Measurements from ENCODE around the gene N4BP2. TPM values are rescaled to one million over a fixed set of nuclear protein-coding genes. Genes with fewer than 3 reads are reported as not detected.
A peak's percentile ranks its signal among the peaks of the same experiment; 100 is the strongest.
"Not testable (repeated sequence)": the region's sequence is repeated elsewhere in the genome, so short reads cannot be mapped to it uniquely, and the experiment has no call there.

The N4BP2 gene
- polyA plus RNA-seq (2013, experiment 1 of 2): 4.1 TPM
- 4.0 TPM for polyA plus RNA-seq (2013, experiment 2 of 2)

DNA sequence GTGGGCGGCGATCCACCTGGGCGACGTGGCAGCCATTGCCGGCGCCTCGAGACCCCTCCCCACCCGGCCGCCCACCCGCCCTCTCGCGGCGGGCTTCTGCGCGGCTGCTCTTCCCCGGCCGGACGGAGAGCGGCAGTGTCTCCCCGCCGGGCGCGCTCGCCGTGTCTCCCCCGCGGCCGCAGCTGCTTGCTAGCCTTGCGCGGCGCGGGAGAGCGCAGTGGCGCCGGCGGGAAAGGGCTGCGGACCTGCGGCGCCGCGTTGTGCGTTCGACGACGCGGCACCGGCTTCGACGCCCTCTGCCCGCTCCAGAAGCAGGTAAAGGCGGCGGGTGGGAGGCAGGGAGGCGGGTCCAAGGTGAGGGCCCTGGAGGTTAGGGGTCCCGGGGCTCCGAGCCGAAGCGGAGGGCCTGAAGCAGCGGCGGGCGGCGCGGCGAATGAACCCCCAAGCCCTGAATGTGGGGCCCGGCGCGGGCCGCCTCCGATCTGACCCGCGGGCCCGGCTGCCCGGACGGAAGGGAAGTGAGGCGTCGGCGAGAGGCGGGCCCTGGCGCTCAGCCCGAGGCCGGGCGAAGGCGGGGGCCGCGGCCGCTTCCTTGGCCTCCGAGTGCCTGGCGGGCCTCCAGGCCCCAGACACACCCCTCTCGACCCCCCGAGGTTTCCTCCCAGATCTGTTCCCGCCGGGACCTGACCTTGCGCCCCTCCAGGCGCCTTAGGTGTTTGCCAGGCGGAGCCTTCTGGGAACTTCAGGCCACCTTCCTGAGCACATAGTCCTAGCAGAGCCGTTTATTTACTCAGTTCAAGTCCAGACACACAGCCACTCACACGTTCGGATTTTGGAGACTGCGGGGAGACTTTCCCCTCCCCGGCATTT lies at the start of gene N4BP2:
N4BP2 (plus strand) TSS at position 135 of the 870 bp plus-strand sequence. CDS start 40,491 bp downstream, outside the sequence.
- H3K18ac ChIP-seq (ENCODE audit: low read depth in 1 of 2, low read length in 2 of 2): peak within 1 kb of the TSS; percentile 99 to 100

DNA sequence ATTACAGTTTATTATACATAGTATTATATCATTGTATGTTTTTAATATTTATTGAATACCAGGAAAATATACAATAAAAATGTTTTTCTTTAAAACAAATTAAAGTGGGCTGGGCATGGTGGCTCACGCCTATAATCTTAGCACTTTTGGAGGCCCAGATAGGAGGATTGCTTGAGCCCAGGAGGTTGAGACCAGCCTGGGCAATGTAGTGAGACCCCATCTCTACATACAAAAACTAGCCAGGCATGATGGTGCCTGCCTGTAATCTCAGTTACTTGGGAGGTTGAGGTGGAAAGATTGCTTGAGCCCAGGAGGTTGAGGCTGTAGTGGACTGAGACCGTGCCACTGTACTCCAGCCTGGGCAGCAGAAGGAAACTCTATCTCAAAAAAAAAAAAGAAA lies 40.6 kb upstream of the N4BP2 start:
- no peak overlapping the region for H2BK120ac ChIP-seq (ENCODE audit: low read depth, low read length)
- no peaks in the 10 kb centered on the region for H3K27me3 ChIP-seq (ENCODE audit: control insufficient read depth in 1 of 2, insufficient read depth in 1 of 2, low read length in 2 of 2)
- no peak overlapping the region for H3K14ac ChIP-seq (ENCODE audit: low read length in 2 of 2)
- no peak overlapping the region for H3K4ac ChIP-seq (ENCODE audit: low read depth in 1 of 2, low read length in 2 of 2)
- H3K18ac ChIP-seq (ENCODE audit: low read depth in 1 of 2, low read length in 2 of 2): no peak overlapping the region
- no peaks in the 10 kb centered on the region for H3K9me3 ChIP-seq (ENCODE audit: control insufficient read depth, low read length)
- no peaks in the 10 kb centered on the region for H3K4me1 ChIP-seq (ENCODE audit: control insufficient read depth, insufficient read depth, low read depth, low read length)
- H3K79me1 ChIP-seq (replicated peaks; ENCODE audit: low read length, poor library complexity, severe bottlenecking): no peaks in the 10 kb centered on the region
- no peak overlapping the region for H4K91ac ChIP-seq (ENCODE audit: low read length)
- H2BK15ac ChIP-seq (ENCODE audit: low read depth, poor library complexity, severe bottlenecking): no peak overlapping the region
- H2AFZ ChIP-seq (ENCODE audit: low read depth, low read length): no peak overlapping the region
- no peak for DNase-seq
- WGBS: 83% methylated on average over 1 of the region's 2 CpGs
- no peak overlapping the region for H3K23ac ChIP-seq (ENCODE audit: low read length in 2 of 2)
- H2BK5ac ChIP-seq (ENCODE audit: low read depth, low read length, poor library complexity, severe bottlenecking): no peak overlapping the region
- no peak overlapping the region for H3K27ac ChIP-seq (ENCODE audit: low read length, poor library complexity, severe bottlenecking)
- no peak overlapping the region for H3K9ac ChIP-seq (ENCODE audit: low read length)
- no peaks in the 10 kb centered on the region for H3K36me3 ChIP-seq (ENCODE audit: control insufficient read depth in 1 of 2, insufficient read depth in 2 of 2, low read depth in 1 of 2, low read length in 2 of 2)
- H4K8ac ChIP-seq (ENCODE audit: low read length): no peak overlapping the region
- no peak overlapping the region for H2AK5ac ChIP-seq (ENCODE audit: low read length, severe bottlenecking)
- no peak overlapping the region for H2BK12ac ChIP-seq (ENCODE audit: low read length in 2 of 2)
- H3K4me2 ChIP-seq (ENCODE audit: low read length, poor library complexity, severe bottlenecking): no peak overlapping the region
- H3K4me3 ChIP-seq (ENCODE audit: insufficient read depth in 1 of 2, low read depth in 1 of 2, low read length in 2 of 2): no peak overlapping the region

More for the DNA sequence above, at the start of gene N4BP2:
- peaks cover 11% of the 10 kb centered on the region for H3K79me1 ChIP-seq (replicated peaks; ENCODE audit: low read length, poor library complexity, severe bottlenecking)
- peak within 1 kb of the TSS; percentile 95 for H3K9ac ChIP-seq (ENCODE audit: low read length)
- under 1% methylated on average over 82 of the region's 99 CpGs for WGBS
- H2AK5ac ChIP-seq (ENCODE audit: low read length, severe bottlenecking): peak within 1 kb of the TSS; percentile 89
- H4K8ac ChIP-seq (ENCODE audit: low read length): peak within 1 kb of the TSS; percentile 100
- no peaks in the 10 kb centered on the region for H3K9me3 ChIP-seq (ENCODE audit: control insufficient read depth, low read length)
- peak within 1 kb of the TSS; percentile 85 to 88 for H3K4me3 ChIP-seq (ENCODE audit: insufficient read depth in 1 of 2, low read depth in 1 of 2, low read length in 2 of 2)
- H3K4ac ChIP-seq (ENCODE audit: low read depth in 1 of 2, low read length in 2 of 2): peak within 1 kb of the TSS; percentile 98 to 100
- peak; percentile 84 for DNase-seq
- peak within 1 kb of the TSS; percentile 99 for H2BK15ac ChIP-seq (ENCODE audit: low read depth, poor library complexity, severe bottlenecking)
- peak within 1 kb of the TSS; percentile 33 to 97 for H2BK12ac ChIP-seq (ENCODE audit: low read length in 2 of 2)
- H3K36me3 ChIP-seq (ENCODE audit: control insufficient read depth in 1 of 2, insufficient read depth in 2 of 2, low read depth in 1 of 2, low read length in 2 of 2): peaks cover 0 to 2% of the 10 kb centered on the region in 2 experiments
- peak within 1 kb of the TSS; percentile 100 for H4K91ac ChIP-seq (ENCODE audit: low read length)
- peak within 1 kb of the TSS; percentile 98 for H3K27ac ChIP-seq (ENCODE audit: low read length, poor library complexity, severe bottlenecking)
- H3K4me2 ChIP-seq (ENCODE audit: low read length, poor library complexity, severe bottlenecking): peak within 1 kb of the TSS; percentile 87
- H2BK5ac ChIP-seq (ENCODE audit: low read depth, low read length, poor library complexity, severe bottlenecking): peak within 1 kb of the TSS; percentile 98
- peak within 1 kb of the TSS; percentile 54 for H2AFZ ChIP-seq (ENCODE audit: low read depth, low read length)
- H3K23ac ChIP-seq (ENCODE audit: low read length in 2 of 2): peak within 1 kb of the TSS; percentile 16 to 90
- H3K14ac ChIP-seq (ENCODE audit: low read length in 2 of 2): peak within 1 kb of the TSS; percentile 57 to 99
- peak within 1 kb of the TSS; percentile 98 for H2BK120ac ChIP-seq (ENCODE audit: low read depth, low read length)
- H3K27me3 ChIP-seq (ENCODE audit: control insufficient read depth in 1 of 2, insufficient read depth in 1 of 2, low read length in 2 of 2): no peaks in the 10 kb centered on the region
- peaks cover 3% of the 10 kb centered on the region for H3K4me1 ChIP-seq (ENCODE audit: control insufficient read depth, insufficient read depth, low read depth, low read length)

GRCh38 chr4:40020221-40020620 lies 36.4 kb upstream of the N4BP2 start:
- Histone ChIP-seq H3K9ac (ENCODE audit: low read length) (no peak overlapping the region), H3K4me3 (ENCODE audit: insufficient read depth in 1 of 2, low read depth in 1 of 2, low read length in 2 of 2) (no peak overlapping the region), H3K27ac (ENCODE audit: low read length, poor library complexity, severe bottlenecking) (no peak overlapping the region), H3K18ac (ENCODE audit: low read depth in 1 of 2, low read length in 2 of 2) (no peak overlapping the region), H3K36me3 (ENCODE audit: control insufficient read depth in 1 of 2, insufficient read depth in 2 of 2, low read depth in 1 of 2, low read length in 2 of 2) (no peaks in the 10 kb centered on the region), H2BK12ac (ENCODE audit: low read length in 2 of 2) (no peak overlapping the region), H2AK5ac (ENCODE audit: low read length, severe bottlenecking) (no peak overlapping the region), H2BK15ac (ENCODE audit: low read depth, poor library complexity, severe bottlenecking) (no peak overlapping the region), H2BK5ac (ENCODE audit: low read depth, low read length, poor library complexity, severe bottlenecking) (no peak overlapping the region), H3K9me3 (ENCODE audit: control insufficient read depth, low read length) (no peaks in the 10 kb centered on the region), H4K8ac (ENCODE audit: low read length) (no peak overlapping the region), H4K91ac (ENCODE audit: low read length) (no peak overlapping the region), H2AFZ (ENCODE audit: low read depth, low read length) (no peak overlapping the region), H3K27me3 (ENCODE audit: control insufficient read depth in 1 of 2, insufficient read depth in 1 of 2, low read length in 2 of 2) (no peaks in the 10 kb centered on the region), H2BK120ac (ENCODE audit: low read depth, low read length) (no peak overlapping the region), H3K4me1 (ENCODE audit: control insufficient read depth, insufficient read depth, low read depth, low read length) (peaks cover 2% of the 10 kb centered on the region), H3K79me1 (replicated peaks; ENCODE audit: low read length, poor library complexity, severe bottlenecking) (no peaks in the 10 kb centered on the region), H3K4ac (ENCODE audit: low read depth in 1 of 2, low read length in 2 of 2) (no peak overlapping the region), H3K14ac (ENCODE audit: low read length in 2 of 2) (no peak overlapping the region), H3K23ac (ENCODE audit: low read length in 2 of 2) (no peak overlapping the region), H3K4me2 (ENCODE audit: low read length, poor library complexity, severe bottlenecking) (no peak overlapping the region)
- WGBS: 95% methylated on average over 15 of the region's 15 CpGs
- DNase-seq: no peak

DNA sequence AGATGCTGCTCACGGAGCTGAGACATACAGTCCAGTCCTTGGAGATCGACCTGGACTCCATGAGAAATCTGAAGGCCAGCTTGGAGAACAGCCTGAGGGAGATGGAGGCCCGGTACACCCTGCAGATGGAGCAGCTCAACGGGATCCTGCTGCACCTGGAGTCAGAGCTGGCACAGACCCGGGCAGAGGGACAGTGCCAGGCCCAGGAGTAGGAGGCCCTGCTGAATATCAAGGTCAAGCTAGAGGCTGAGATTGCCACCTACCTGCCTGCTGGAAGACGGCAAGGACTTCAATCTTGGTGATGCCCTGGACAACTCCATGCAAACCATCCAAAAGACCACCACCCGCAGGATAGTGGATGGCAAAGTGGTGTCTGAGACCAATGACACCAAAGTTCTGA lies 35.5 kb upstream of the N4BP2 start:
- H2BK120ac ChIP-seq (ENCODE audit: low read depth, low read length); H3K27me3 ChIP-seq (ENCODE audit: control insufficient read depth in 1 of 2, insufficient read depth in 1 of 2, low read length in 2 of 2); H3K4ac ChIP-seq (ENCODE audit: low read depth in 1 of 2, low read length in 2 of 2); H4K91ac ChIP-seq (ENCODE audit: low read length); H2AK5ac ChIP-seq (ENCODE audit: low read length, severe bottlenecking); H2AFZ ChIP-seq (ENCODE audit: low read depth, low read length); H3K23ac ChIP-seq (ENCODE audit: low read length in 2 of 2); H3K27ac ChIP-seq (ENCODE audit: low read length, poor library complexity, severe bottlenecking); H3K4me3 ChIP-seq (ENCODE audit: insufficient read depth in 1 of 2, low read depth in 1 of 2, low read length in 2 of 2); H2BK12ac ChIP-seq (ENCODE audit: low read length in 2 of 2); H3K9me3 ChIP-seq (ENCODE audit: control insufficient read depth, low read length); H4K8ac ChIP-seq (ENCODE audit: low read length); H2BK5ac ChIP-seq (ENCODE audit: low read depth, low read length, poor library complexity, severe bottlenecking); H3K14ac ChIP-seq (ENCODE audit: low read length in 2 of 2); H3K18ac ChIP-seq (ENCODE audit: low read depth in 1 of 2, low read length in 2 of 2); H3K4me2 ChIP-seq (ENCODE audit: low read length, poor library complexity, severe bottlenecking); H2BK15ac ChIP-seq (ENCODE audit: low read depth, poor library complexity, severe bottlenecking); H3K36me3 ChIP-seq (ENCODE audit: control insufficient read depth in 1 of 2, insufficient read depth in 2 of 2, low read depth in 1 of 2, low read length in 2 of 2); H3K79me1 ChIP-seq (replicated peaks; ENCODE audit: low read length, poor library complexity, severe bottlenecking); H3K9ac ChIP-seq (ENCODE audit: low read length); H3K4me1 ChIP-seq (ENCODE audit: control insufficient read depth, insufficient read depth, low read depth, low read length); DNase-seq: not testable (repeated sequence)
- WGBS: 93% methylated on average over 6 of the region's 7 CpGs

Data from mesenchymal stem cell (in vitro differentiated cells and primary cell).